Measurements from ENCODE around the gene PRSS33. TPM values are rescaled to one million over a fixed set of nuclear protein-coding genes. Genes with fewer than 3 reads are reported as not detected.
A peak's percentile ranks its signal among the peaks of the same experiment; 100 is the strongest.

PRSS33 gene
- total and polyA plus RNA-seq, 9 of the 15 experiments (the other 6 are each of a cell fraction or from before 2014, with no cell fraction given) = not detected

DNA sequence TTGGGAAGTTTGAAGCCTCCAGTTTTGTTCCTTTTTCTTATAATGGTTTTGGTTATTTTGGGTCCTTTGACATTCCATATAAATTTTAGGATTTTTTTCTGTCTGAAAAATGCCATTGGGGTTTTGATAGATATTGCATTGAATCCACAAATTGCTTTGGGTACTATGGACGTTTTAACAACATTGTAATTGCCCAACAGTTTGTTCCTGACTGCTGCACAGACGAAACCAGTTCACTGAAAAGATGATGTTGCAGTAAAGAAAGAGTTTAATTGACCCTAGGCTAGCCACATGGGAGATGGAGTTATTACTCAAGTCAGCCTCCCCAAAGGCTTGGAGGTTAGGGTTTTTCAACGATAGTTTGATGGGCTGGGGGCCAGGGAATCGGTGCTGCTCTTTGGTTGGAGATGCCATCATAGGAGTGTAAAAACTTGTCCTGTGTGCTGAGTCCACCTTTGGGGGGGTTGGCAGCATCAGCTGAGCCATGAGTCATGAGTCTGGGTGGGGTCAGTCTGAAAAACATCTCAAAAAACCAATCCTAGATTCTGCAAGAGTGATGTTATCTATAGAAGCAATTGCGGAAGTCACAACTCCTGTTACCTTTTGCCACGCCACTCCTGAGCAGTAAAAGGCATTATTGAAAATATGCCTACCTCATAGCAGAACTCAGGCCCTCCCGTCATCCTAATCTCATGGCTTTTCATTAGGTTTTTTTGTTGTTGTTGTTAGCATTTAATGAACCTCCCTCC is 8.2 kb upstream of the PRSS33 start (continued):
- TF ChIP-seq RBM34 (IDR thresholded peaks at IDR 0.05; ENCODE audit: borderline replicate concordance, insufficient read depth, low read length) = no peak
- no peak for TF ChIP-seq MYBL2 (IDR thresholded peaks at IDR 0.05; ENCODE audit: low read depth)
- no peak for TF ChIP-seq MYBL2 (CRISPR knock-in tag; IDR thresholded peaks at IDR 0.05; ENCODE audit: borderline replicate concordance)
- TF ChIP-seq CCAR2 (IDR thresholded peaks at IDR 0.05; ENCODE audit: low read depth, low read length) = no peak
- no peak for TF ChIP-seq HDAC6 (IDR thresholded peaks at IDR 0.05; ENCODE audit: low read depth, low read length)
- TF ChIP-seq, protein P1, sequence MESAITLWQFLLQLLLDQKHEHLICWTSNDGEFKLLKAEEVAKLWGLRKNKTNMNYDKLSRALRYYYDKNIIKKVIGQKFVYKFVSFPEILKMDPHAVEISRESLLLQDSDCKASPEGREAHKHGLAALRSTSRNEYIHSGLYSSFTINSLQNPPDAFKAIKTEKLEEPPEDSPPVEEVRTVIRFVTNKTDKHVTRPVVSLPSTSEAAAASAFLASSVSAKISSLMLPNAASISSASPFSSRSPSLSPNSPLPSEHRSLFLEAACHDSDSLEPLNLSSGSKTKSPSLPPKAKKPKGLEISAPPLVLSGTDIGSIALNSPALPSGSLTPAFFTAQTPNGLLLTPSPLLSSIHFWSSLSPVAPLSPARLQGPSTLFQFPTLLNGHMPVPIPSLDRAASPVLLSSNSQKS (CRISPR knock-in tag; IDR thresholded peaks at IDR 0.05) = no peak
- no peak for TF ChIP-seq MAFG (tag; conservative IDR thresholded peaks at IDR 0.05)
- TF ChIP-seq, protein P2, sequence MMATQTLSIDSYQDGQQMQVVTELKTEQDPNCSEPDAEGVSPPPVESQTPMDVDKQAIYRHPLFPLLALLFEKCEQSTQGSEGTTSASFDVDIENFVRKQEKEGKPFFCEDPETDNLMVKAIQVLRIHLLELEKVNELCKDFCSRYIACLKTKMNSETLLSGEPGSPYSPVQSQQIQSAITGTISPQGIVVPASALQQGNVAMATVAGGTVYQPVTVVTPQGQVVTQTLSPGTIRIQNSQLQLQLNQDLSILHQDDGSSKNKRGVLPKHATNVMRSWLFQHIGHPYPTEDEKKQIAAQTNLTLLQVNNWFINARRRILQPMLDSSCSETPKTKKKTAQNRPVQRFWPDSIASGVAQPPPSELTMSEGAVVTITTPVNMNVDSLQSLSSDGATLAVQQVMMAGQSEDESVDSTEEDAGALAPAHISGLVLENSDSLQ (IDR thresholded peaks at IDR 0.05) = peak; percentile 59
- TF ChIP-seq, protein P3, sequence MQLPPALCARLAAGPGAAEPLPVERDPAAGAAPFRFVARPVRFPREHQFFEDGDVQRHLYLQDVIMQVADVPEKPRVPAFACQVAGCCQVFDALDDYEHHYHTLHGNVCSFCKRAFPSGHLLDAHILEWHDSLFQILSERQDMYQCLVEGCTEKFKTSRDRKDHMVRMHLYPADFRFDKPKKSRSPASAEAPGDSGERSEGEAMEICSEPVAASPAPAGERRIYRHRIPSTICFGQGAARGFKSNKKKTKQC (CRISPR knock-in tag; IDR thresholded peaks at IDR 0.05) = no peak
- no peak for TF ChIP-seq TCF3 (CRISPR knock-in tag; IDR thresholded peaks at IDR 0.05)
- no peak for TF ChIP-seq ZNF133 (CRISPR knock-in tag; IDR thresholded peaks at IDR 0.05)
- TF ChIP-seq RBM15 (IDR thresholded peaks at IDR 0.05; ENCODE audit: insufficient read depth, low read length) = no peak
- TF ChIP-seq EP300 (IDR thresholded peaks at IDR 0.05; ENCODE audit: low read length) = peak; percentile 45; the same call in 1 of the 2 replicates
- TF ChIP-seq, protein P4, sequence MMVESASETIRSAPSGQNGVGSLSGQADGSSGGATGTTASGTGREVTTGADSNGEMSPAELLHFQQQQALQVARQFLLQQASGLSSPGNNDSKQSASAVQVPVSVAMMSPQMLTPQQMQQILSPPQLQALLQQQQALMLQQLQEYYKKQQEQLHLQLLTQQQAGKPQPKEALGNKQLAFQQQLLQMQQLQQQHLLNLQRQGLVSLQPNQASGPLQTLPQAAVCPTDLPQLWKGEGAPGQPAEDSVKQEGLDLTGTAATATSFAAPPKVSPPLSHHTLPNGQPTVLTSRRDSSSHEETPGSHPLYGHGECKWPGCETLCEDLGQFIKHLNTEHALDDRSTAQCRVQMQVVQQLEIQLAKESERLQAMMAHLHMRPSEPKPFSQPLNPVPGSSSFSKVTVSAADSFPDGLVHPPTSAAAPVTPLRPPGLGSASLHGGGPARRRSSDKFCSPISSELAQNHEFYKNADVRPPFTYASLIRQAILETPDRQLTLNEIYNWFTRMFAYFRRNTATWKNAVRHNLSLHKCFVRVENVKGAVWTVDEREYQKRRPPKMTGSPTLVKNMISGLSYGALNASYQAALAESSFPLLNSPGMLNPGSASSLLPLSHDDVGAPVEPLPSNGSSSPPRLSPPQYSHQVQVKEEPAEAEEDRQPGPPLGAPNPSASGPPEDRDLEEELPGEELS (CRISPR knock-in tag; IDR thresholded peaks at IDR 0.05; ENCODE audit: borderline replicate concordance) = no peak
- no peak for TF ChIP-seq ZBTB8A (IDR thresholded peaks at IDR 0.05; ENCODE audit: partially characterized antibody)
- TF ChIP-seq, protein P5, sequence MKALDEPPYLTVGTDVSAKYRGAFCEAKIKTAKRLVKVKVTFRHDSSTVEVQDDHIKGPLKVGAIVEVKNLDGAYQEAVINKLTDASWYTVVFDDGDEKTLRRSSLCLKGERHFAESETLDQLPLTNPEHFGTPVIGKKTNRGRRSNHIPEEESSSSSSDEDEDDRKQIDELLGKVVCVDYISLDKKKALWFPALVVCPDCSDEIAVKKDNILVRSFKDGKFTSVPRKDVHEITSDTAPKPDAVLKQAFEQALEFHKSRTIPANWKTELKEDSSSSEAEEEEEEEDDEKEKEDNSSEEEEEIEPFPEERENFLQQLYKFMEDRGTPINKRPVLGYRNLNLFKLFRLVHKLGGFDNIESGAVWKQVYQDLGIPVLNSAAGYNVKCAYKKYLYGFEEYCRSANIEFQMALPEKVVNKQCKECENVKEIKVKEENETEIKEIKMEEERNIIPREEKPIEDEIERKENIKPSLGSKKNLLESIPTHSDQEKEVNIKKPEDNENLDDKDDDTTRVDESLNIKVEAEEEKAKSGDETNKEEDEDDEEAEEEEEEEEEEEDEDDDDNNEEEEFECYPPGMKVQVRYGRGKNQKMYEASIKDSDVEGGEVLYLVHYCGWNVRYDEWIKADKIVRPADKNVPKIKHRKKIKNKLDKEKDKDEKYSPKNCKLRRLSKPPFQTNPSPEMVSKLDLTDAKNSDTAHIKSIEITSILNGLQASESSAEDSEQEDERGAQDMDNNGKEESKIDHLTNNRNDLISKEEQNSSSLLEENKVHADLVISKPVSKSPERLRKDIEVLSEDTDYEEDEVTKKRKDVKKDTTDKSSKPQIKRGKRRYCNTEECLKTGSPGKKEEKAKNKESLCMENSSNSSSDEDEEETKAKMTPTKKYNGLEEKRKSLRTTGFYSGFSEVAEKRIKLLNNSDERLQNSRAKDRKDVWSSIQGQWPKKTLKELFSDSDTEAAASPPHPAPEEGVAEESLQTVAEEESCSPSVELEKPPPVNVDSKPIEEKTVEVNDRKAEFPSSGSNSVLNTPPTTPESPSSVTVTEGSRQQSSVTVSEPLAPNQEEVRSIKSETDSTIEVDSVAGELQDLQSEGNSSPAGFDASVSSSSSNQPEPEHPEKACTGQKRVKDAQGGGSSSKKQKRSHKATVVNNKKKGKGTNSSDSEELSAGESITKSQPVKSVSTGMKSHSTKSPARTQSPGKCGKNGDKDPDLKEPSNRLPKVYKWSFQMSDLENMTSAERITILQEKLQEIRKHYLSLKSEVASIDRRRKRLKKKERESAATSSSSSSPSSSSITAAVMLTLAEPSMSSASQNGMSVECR (CRISPR knock-in tag; IDR thresholded peaks at IDR 0.05) = no peak
- TF ChIP-seq PRMT5 (CRISPR knock-in tag; IDR thresholded peaks at IDR 0.05) = no peak
- no peak for TF ChIP-seq COPS2 (conservative IDR thresholded peaks at IDR 0.05)
- TF ChIP-seq, protein P6, sequence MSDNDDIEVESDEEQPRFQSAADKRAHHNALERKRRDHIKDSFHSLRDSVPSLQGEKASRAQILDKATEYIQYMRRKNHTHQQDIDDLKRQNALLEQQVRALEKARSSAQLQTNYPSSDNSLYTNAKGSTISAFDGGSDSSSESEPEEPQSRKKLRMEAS (CRISPR knock-in tag; IDR thresholded peaks at IDR 0.05) = no peak

Data from K562 (cell line).